A549 (cell line): ENCODE data around the gene SBK3.

Source experiments
- EP300 ChIP-seq, 2 experiments: fragments of >200 bp; sonication (Bioruptor Twin); formaldehyde crosslinking; IDR thresholded peaks; 2 replicates in 1 of 2; 3 replicates in 1 of 2; pipeline ENCODE4 v1.6.1; 2016 to 2017
- ESRRA ChIP-seq: fragments of 150-350 bp; IDR thresholded peaks from 2 replicates; pipeline ENCODE4 v1.6.1; 2014; ENCODE audit warnings: mild to moderate bottlenecking, low read length, borderline replicate concordance
- HDAC2 ChIP-seq: fragments of 200-600 bp; sonication (generic); IDR thresholded peaks from 2 replicates; pipeline ENCODE4 v1.6.1; 2016
- HOXB5 ChIP-seq: fragments of 250-450 bp; sonication (Bioruptor Pico); IDR thresholded peaks from 2 replicates; pipeline ENCODE4 v1.5.0; 2020; ENCODE audit warnings: mild to moderate bottlenecking, moderate library complexity
- MAFK ChIP-seq: fragments of 450-650 bp; IDR thresholded peaks from 2 replicates; pipeline ENCODE4 v1.6.1; 2014; ENCODE audit not compliant: partially characterized antibody
- NR3C1 ChIP-seq: fragments of >200 bp; sonication (Bioruptor Twin); formaldehyde crosslinking; IDR thresholded peaks from 3 replicates; pipeline ENCODE4 v1.6.1; 2017
- POLR2A ChIP-seq: IDR thresholded peaks from 2 replicates; pipeline ENCODE4 v1.6.1; 2012; ENCODE audit warnings: mild to moderate bottlenecking, low read length
- RAD21 ChIP-seq, 2 experiments: fragments of >200 bp in 1 of 2; sonication (Bioruptor Twin) in 1 of 2; formaldehyde crosslinking in 1 of 2; IDR thresholded peaks in 1 of 2; conservative IDR thresholded peaks in 1 of 2; 2 replicates in 1 of 2; 3 replicates in 1 of 2; pipeline ENCODE4 v1.6.1; 2012 to 2018; ENCODE audit warnings: inconsistent platforms in 1 of 2
- ZFP36 ChIP-seq: fragments of 450-650 bp; IDR thresholded peaks from 2 replicates; pipeline ENCODE4 v1.6.1; 2014; ENCODE audit warnings: borderline replicate concordance; ENCODE audit not compliant: partially characterized antibody
- ZNF302 ChIP-seq: fragments of 250-450 bp; sonication (Bioruptor Pico); IDR thresholded peaks from 2 replicates; pipeline ENCODE4 v1.9.0; 2021; ENCODE audit warnings: inconsistent platforms, mild to moderate bottlenecking, moderate library complexity
- TF ChIP-seq, protein P1 (sequence below): fragments of >200 bp; sonication (Bioruptor Twin); formaldehyde crosslinking; IDR thresholded peaks from 3 replicates; pipeline ENCODE4 v1.5.1; 2016
- TF ChIP-seq, protein P2 (sequence below): fragments of 200-600 bp; sonication (generic); IDR thresholded peaks from 2 replicates; pipeline ENCODE4 v1.6.1; 2016; ENCODE audit warnings: antibody characterized with exemption, mild to moderate bottlenecking, moderate library complexity
- TF ChIP-seq, protein P3 (sequence below): IDR thresholded peaks from 2 replicates; pipeline ENCODE4 v1.6.1; 2012

DNA sequence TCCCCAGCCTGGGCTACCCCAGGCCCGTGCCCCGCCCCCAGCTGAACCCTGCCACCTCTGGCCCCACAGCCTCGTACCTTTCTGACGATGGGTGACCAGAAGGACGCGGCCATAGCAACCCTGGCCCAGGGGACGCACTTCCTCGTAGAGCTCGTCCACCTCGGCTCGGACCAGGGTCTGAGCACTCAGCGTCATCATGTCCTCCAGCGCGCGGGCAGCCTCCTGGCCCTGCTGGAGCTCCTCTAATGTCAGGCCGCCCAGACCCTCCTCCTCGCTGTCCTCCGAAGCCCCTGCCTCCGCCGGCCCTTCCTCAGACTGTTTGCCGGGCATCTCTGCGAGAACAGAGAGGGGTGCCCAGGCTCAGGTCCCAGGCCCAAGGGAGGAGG, 9.4 kb downstream of the SBK3 start:
- TF ChIP-seq ESRRA (no peak), POLR2A (no peak), HOXB5 (CRISPR knock-in tag) (no peak), RAD21 (conservative IDR thresholded peaks at IDR 0.05 in 1 of 2, IDR thresholded peaks at IDR 0.05 in 1 of 2) (no peak), EP300 (IDR thresholded peaks at IDR 0.05) (no peak), ZNF302 (CRISPR knock-in tag) (no peak), MAFK (no peak), HDAC2 (no peak), ZFP36 (no peak), NR3C1 (no peak)
- TF ChIP-seq, protein P1, sequence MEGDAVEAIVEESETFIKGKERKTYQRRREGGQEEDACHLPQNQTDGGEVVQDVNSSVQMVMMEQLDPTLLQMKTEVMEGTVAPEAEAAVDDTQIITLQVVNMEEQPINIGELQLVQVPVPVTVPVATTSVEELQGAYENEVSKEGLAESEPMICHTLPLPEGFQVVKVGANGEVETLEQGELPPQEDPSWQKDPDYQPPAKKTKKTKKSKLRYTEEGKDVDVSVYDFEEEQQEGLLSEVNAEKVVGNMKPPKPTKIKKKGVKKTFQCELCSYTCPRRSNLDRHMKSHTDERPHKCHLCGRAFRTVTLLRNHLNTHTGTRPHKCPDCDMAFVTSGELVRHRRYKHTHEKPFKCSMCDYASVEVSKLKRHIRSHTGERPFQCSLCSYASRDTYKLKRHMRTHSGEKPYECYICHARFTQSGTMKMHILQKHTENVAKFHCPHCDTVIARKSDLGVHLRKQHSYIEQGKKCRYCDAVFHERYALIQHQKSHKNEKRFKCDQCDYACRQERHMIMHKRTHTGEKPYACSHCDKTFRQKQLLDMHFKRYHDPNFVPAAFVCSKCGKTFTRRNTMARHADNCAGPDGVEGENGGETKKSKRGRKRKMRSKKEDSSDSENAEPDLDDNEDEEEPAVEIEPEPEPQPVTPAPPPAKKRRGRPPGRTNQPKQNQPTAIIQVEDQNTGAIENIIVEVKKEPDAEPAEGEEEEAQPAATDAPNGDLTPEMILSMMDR: no peak
- TF ChIP-seq, protein P2, sequence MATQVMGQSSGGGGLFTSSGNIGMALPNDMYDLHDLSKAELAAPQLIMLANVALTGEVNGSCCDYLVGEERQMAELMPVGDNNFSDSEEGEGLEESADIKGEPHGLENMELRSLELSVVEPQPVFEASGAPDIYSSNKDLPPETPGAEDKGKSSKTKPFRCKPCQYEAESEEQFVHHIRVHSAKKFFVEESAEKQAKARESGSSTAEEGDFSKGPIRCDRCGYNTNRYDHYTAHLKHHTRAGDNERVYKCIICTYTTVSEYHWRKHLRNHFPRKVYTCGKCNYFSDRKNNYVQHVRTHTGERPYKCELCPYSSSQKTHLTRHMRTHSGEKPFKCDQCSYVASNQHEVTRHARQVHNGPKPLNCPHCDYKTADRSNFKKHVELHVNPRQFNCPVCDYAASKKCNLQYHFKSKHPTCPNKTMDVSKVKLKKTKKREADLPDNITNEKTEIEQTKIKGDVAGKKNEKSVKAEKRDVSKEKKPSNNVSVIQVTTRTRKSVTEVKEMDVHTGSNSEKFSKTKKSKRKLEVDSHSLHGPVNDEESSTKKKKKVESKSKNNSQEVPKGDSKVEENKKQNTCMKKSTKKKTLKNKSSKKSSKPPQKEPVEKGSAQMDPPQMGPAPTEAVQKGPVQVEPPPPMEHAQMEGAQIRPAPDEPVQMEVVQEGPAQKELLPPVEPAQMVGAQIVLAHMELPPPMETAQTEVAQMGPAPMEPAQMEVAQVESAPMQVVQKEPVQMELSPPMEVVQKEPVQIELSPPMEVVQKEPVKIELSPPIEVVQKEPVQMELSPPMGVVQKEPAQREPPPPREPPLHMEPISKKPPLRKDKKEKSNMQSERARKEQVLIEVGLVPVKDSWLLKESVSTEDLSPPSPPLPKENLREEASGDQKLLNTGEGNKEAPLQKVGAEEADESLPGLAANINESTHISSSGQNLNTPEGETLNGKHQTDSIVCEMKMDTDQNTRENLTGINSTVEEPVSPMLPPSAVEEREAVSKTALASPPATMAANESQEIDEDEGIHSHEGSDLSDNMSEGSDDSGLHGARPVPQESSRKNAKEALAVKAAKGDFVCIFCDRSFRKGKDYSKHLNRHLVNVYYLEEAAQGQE: no peak
- TF ChIP-seq, protein P3, sequence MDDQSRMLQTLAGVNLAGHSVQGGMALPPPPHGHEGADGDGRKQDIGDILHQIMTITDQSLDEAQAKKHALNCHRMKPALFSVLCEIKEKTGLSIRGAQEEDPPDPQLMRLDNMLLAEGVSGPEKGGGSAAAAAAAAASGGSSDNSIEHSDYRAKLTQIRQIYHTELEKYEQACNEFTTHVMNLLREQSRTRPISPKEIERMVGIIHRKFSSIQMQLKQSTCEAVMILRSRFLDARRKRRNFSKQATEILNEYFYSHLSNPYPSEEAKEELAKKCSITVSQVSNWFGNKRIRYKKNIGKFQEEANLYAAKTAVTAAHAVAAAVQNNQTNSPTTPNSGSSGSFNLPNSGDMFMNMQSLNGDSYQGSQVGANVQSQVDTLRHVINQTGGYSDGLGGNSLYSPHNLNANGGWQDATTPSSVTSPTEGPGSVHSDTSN: no peak
